CD14-positive monocyte (primary cell): ENCODE results near the gene NOL12. TPM values are rescaled to one million over a fixed set of nuclear protein-coding genes. Genes with fewer than 3 reads are reported as not detected.

ENCODE experiments used
- DNase-seq, 3 donors: peaks; one replicate each; pipeline ENCODE4 v3.0.0-alpha.2; 2011 to 2022
- H2AFZ ChIP-seq: 2 replicates; pipeline ENCODE4 v1.6.0; 2012; ENCODE audit warnings: mild to moderate bottlenecking, low read depth, low read length, inconsistent platforms; ENCODE audit not compliant: insufficient read depth, poor library complexity, severe bottlenecking
- H3K27ac ChIP-seq, 2 donors: 1 replicate in 1 of 2; 2 replicates in 1 of 2; pipeline ENCODE4 v1.5.1; 2012 to 2013; ENCODE audit warnings: low read length in 2 of 2, control low read depth in 1 of 2, inconsistent platforms in 1 of 2, low read depth in 1 of 2, mild to moderate bottlenecking in 1 of 2
- H3K27me3 ChIP-seq, 2 donors: one replicate each; pipeline versions ENCODE4 v1.6.0 to v1.6.1; 2011 to 2013; ENCODE audit warnings: low read length in 2 of 2; ENCODE audit not compliant: control insufficient read depth in 2 of 2, insufficient read depth in 2 of 2
- H3K36me3 ChIP-seq, 2 donors: replicated peaks in 1 of 2; 1 replicate in 1 of 2; 2 replicates in 1 of 2; pipeline versions ENCODE4 v1.5.1 to v1.6.1; 2012 to 2013; ENCODE audit warnings: low read length in 2 of 2, control low read depth in 1 of 2, inconsistent platforms in 1 of 2, mild to moderate bottlenecking in 1 of 2; ENCODE audit not compliant: insufficient read depth in 2 of 2, control insufficient read depth in 1 of 2
- H3K4me1 ChIP-seq, 2 donors: 1 replicate in 1 of 2; 2 replicates in 1 of 2; pipeline versions ENCODE4 v1.5.1 to v1.6.1; 2012 to 2013; ENCODE audit warnings: low read length in 2 of 2, control low read depth in 1 of 2, inconsistent platforms in 1 of 2, mild to moderate bottlenecking in 1 of 2, moderate library complexity in 1 of 2; ENCODE audit not compliant: insufficient read depth in 2 of 2, control insufficient read depth in 1 of 2
- H3K4me2 ChIP-seq: replicated peaks from 2 replicates; pipeline ENCODE3; 2012; ENCODE audit warnings: low read length, moderate library complexity, mild to moderate bottlenecking; ENCODE audit not compliant: poor library complexity, severe bottlenecking; ENCODE audit errors: extremely low read depth
- H3K4me3 ChIP-seq, 3 experiments: fragments of 200-600 bp in 1 of 3; sonication (generic) in 1 of 3; replicated peaks in 1 of 3; 1 replicate in 2 of 3; 2 replicates in 1 of 3; pipeline ENCODE4 v1.5.1; 2011 to 2013; ENCODE audit warnings: low read length in 3 of 3, mild to moderate bottlenecking in 3 of 3, control low read depth in 2 of 3, low read depth in 2 of 3, inconsistent platforms in 1 of 3, moderate library complexity in 1 of 3
- H3K79me2 ChIP-seq: 2 replicates; pipeline ENCODE4 v1.6.0; 2012; ENCODE audit warnings: mild to moderate bottlenecking, control low read depth, inconsistent platforms, low read length, moderate library complexity; ENCODE audit not compliant: insufficient read depth
- H3K9ac ChIP-seq: 2 replicates; pipeline ENCODE4 v1.6.0; 2017; ENCODE audit warnings: low read length, mild to moderate bottlenecking; ENCODE audit not compliant: insufficient read depth, poor library complexity, severe bottlenecking
- H3K9me3 ChIP-seq, 2 donors: replicated peaks in 1 of 2; 1 replicate in 1 of 2; 2 replicates in 1 of 2; pipeline versions ENCODE4 v1.5.1 to v1.6.1; 2012 to 2013; ENCODE audit warnings: low read length in 2 of 2, control low read depth in 1 of 2; ENCODE audit not compliant: control insufficient read depth in 1 of 2, insufficient read depth in 1 of 2
- H4K20me1 ChIP-seq: 2 replicates; pipeline ENCODE4 v1.6.0; 2012; ENCODE audit warnings: mild to moderate bottlenecking, low read length, control low read depth, moderate library complexity; ENCODE audit not compliant: insufficient read depth
- H3K27ac Mint-ChIP-seq, 7 donors: one replicate each; pipeline ENCODE4 v1.8.0; 2020; ENCODE audit warnings: mild to moderate bottlenecking in 7 of 7, mixed read lengths in 7 of 7, moderate library complexity in 6 of 7, inconsistent platforms in 2 of 7
- H3K27me3 Mint-ChIP-seq, 3 donors: one replicate each; pipeline ENCODE4 v1.8.0; 2021 to 2022; ENCODE audit warnings: low read depth in 3 of 3, mild to moderate bottlenecking in 3 of 3, mixed read lengths in 3 of 3, moderate library complexity in 3 of 3, inconsistent platforms in 1 of 3
- H3K36me3 Mint-ChIP-seq, 2 donors: one replicate each; pipeline ENCODE4 v1.8.0; 2020; ENCODE audit warnings: mixed read lengths in 2 of 2, inconsistent platforms in 1 of 2, mild to moderate bottlenecking in 1 of 2
- H3K4me1 Mint-ChIP-seq: one replicate; pipeline ENCODE4 v1.8.0; 2020; ENCODE audit warnings: mild to moderate bottlenecking, mixed read lengths
- H3K4me3 Mint-ChIP-seq, 2 donors: one replicate each; pipeline ENCODE4 v1.8.0; 2020; ENCODE audit warnings: mild to moderate bottlenecking in 2 of 2, mixed read lengths in 2 of 2, moderate library complexity in 1 of 2
- H3K9me3 Mint-ChIP-seq, 7 donors: one replicate each; pipeline ENCODE4 v1.8.0; 2020 to 2022; ENCODE audit warnings: mixed read lengths in 7 of 7, mild to moderate bottlenecking in 6 of 7, moderate library complexity in 6 of 7, inconsistent platforms in 2 of 7
- WGBS: methylation state at CpG from one replicate; pipeline ENCODE4 v1.1.5; 2013; ENCODE audit warnings: missing lambda C conversion rate; ENCODE audit not compliant: insufficient coverage; 5-methylcytosine and 5-hydroxymethylcytosine counted together
- intact Hi-C, 2 donors: fragments of 100-400 bp; cut with micrococcal nuclease; formaldehyde crosslinking; loops; one replicate each; pipeline versions ENCODE4 v1.15.0 to v1.15.1; 2023
- polyA plus RNA-seq, 3 donors: library from polyadenylated mRNA; depleted of rRNA in 1 of 3; unstranded in 2 of 3; stranded (reverse) in 1 of 3; fragments of 300-500 nt in 2 of 3; fragments of >200 nt in 1 of 3; fragmentation: Illumina TruSeq in 2 of 3; gene quantifications; 1 replicate in 2 of 3; 2 replicates in 1 of 3; pipeline ENCODE4 v1.2.3, GENCODE V29; 2012 to 2021
- TF ChIP-seq, protein P1 (sequence below): fragments of 200-600 bp; IDR thresholded peaks from one replicate; pipeline ENCODE4 v1.8.0; 2022; ENCODE audit warnings: antibody characterized with exemption, mild to moderate bottlenecking

Gene NOL12
- polyA plus RNA-seq, 3 donors, result 47.3 to 52.0 (median 49.2) TPM

GRCh38 chr22:37697538-37697835, 11.3 kb downstream of the NOL12 start:
- peaks cover 0 to 4% (median 2%) of the 10 kb centered on the region in 3 donors for H3K27me3 Mint-ChIP-seq
- Histone ChIP-seq H3K9ac (no peak overlapping the region), H2AFZ (no peak overlapping the region), H3K36me3 (peaks cover 18 to 31% of the 10 kb centered on the region in 2 donors), H3K79me2 (no peaks in the 10 kb centered on the region), H3K4me1 (peaks cover 38 to 43% of the 10 kb centered on the region in 2 donors), H4K20me1 (no peaks in the 10 kb centered on the region), H3K4me3 (no peak overlapping the region), H3K27ac (no peak overlapping the region), H3K27me3 (no peaks in the 10 kb centered on the region), H3K9me3 (no peaks in the 10 kb centered on the region), H3K4me2 (no peak overlapping the region)
- DNase-seq, result no peak
- intact Hi-C loops, result loop anchor here in 1 of 2 donors (5.0 kb wide), 1 partner anchor 50 kb away; no protein-coding TSS in a partner anchor
- H3K4me3 Mint-ChIP-seq, result no peak overlapping the region
- H3K36me3 Mint-ChIP-seq, result peaks cover 24 to 42% of the 10 kb centered on the region in 2 donors
- no peaks in the 10 kb centered on the region for H3K9me3 Mint-ChIP-seq
- H3K27ac Mint-ChIP-seq, result no peak overlapping the region
- TF ChIP-seq, protein P1, sequence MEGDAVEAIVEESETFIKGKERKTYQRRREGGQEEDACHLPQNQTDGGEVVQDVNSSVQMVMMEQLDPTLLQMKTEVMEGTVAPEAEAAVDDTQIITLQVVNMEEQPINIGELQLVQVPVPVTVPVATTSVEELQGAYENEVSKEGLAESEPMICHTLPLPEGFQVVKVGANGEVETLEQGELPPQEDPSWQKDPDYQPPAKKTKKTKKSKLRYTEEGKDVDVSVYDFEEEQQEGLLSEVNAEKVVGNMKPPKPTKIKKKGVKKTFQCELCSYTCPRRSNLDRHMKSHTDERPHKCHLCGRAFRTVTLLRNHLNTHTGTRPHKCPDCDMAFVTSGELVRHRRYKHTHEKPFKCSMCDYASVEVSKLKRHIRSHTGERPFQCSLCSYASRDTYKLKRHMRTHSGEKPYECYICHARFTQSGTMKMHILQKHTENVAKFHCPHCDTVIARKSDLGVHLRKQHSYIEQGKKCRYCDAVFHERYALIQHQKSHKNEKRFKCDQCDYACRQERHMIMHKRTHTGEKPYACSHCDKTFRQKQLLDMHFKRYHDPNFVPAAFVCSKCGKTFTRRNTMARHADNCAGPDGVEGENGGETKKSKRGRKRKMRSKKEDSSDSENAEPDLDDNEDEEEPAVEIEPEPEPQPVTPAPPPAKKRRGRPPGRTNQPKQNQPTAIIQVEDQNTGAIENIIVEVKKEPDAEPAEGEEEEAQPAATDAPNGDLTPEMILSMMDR, result no peak
- peaks cover 38% of the 10 kb centered on the region for H3K4me1 Mint-ChIP-seq
- WGBS, result no CpG with 5 or more reads among the region's 3 CpGs

DNA sequence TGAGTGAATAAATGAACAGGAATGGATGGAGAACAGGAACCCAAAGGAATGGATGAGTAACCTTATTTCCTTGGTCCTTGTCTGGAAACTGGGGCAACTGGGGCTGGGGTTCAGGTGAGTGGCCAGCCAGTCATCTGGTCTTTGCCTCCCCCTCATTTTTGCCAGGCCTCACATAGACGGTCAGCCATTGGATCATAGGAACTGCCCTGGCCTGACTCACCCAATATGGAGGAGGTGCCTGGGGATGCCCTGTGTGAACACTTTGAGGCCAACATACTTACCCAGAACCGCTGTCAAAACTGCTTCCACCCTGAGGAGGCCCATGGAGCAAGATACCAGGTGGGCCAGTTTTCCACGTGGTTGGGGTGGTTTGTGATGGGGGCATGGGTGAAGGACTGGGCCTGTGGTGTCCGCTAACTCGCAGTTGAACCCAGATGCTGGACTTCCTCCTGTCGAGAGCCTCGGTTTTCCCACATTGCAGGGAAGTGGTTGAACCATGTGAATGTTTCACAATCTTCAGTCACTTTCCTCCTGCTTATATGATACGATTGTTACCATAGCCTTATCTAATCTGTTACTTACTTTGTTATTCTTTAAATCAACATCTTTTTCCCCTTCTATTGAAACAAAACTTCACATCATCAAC, 15.1 kb downstream of the NOL12 start:
- peaks cover 40% of the 10 kb centered on the region for H3K4me1 Mint-ChIP-seq
- Histone ChIP-seq H3K27me3 (no peaks in the 10 kb centered on the region), H3K9me3 (no peaks in the 10 kb centered on the region), H3K9ac (no peak overlapping the region), H4K20me1 (no peaks in the 10 kb centered on the region), H3K36me3 (no peaks in the 10 kb centered on the region), H3K79me2 (no peaks in the 10 kb centered on the region), H3K4me2 (peak overlapping the region; percentile 48), H2AFZ (peak overlapping the region; percentile 74), H3K4me3 (peak overlapping the region in 1 of 3 experiments; percentile 46), H3K27ac (peak overlapping the region; percentile 66 to 69), H3K4me1 (peaks cover 39 to 45% of the 10 kb centered on the region in 2 donors)
- TF ChIP-seq, protein P1, result no peak
- peaks cover 18 to 45% of the 10 kb centered on the region in 2 donors for H3K36me3 Mint-ChIP-seq
- peaks cover 1 to 2% (median 2%) of the 10 kb centered on the region in 3 donors for H3K27me3 Mint-ChIP-seq
- peak overlapping the region in 1 of 2 donors; percentile 37 for H3K4me3 Mint-ChIP-seq
- H3K27ac Mint-ChIP-seq, result peak overlapping the region; percentile 61 to 90 (median 80)
- intact Hi-C loops, result no loop called here
- peaks cover 0 to 2% (median 0%) of the 10 kb centered on the region in 7 donors for H3K9me3 Mint-ChIP-seq
- DNase-seq, result peak; percentile 31 to 80 (median 72)
- WGBS, result 0% methylated on average over 5 of the region's 8 CpGs
